ENCODE results near the gene ABCG1. TPM values are rescaled to one million over a fixed set of nuclear protein-coding genes. Genes with fewer than 3 reads are reported as not detected.
A peak's percentile ranks its signal among the peaks of the same experiment; 100 is the strongest.

ABCG1 gene
- total RNA-seq, 1 donor from 2014 or later = 39.5 TPM

GRCh38 chr21:42301371-42302075 is 82.6 kb downstream of the ABCG1 start:
- intact Hi-C loops (cut with DNase I) = no loop called here
- peak overlapping the region in 1 of 2 donors; percentile 49 for H3K27ac ChIP-seq
- no peaks in the 10 kb centered on the region for H3K36me3 ChIP-seq
- DNase-seq (ENCODE audit: low spot score in 2 of 2) = no peak
- TF ChIP-seq CTCF (IDR thresholded peaks at IDR 0.05) = no peak
- no peaks in the 10 kb centered on the region for H3K27me3 ChIP-seq
- H3K9me3 ChIP-seq = no peaks in the 10 kb centered on the region
- no peaks in the 10 kb centered on the region for H3K4me1 ChIP-seq
- no peak overlapping the region for H3K4me3 ChIP-seq

- Histone ChIP-seq H3K4me1 (no peaks in the 10 kb centered on the region), H3K27ac (peak overlapping the region in 1 of 2 donors; percentile 45)
- intact Hi-C loops (cut with DNase I) = no loop called here
Measured at GRCh38 chr21:42302076-42302650, 83.2 kb downstream of the ABCG1 start.

GRCh38 chr21:42302794-42303193 is 83.9 kb downstream of the ABCG1 start:
- H3K36me3 ChIP-seq = no peaks in the 10 kb centered on the region
- H3K4me3 ChIP-seq = no peak overlapping the region
- no peak for TF ChIP-seq CTCF (IDR thresholded peaks at IDR 0.05)
- H3K4me1 ChIP-seq = no peaks in the 10 kb centered on the region
- no peak for DNase-seq (ENCODE audit: low spot score in 2 of 2)
- H3K27ac ChIP-seq = no peak overlapping the region
- intact Hi-C loops (cut with DNase I) = no loop called here
- H3K9me3 ChIP-seq = no peaks in the 10 kb centered on the region
- no peaks in the 10 kb centered on the region for H3K27me3 ChIP-seq

More at GRCh38 chr21:42302076-42302650, 83.2 kb downstream of the ABCG1 start:
- Histone ChIP-seq H3K4me3 (no peak overlapping the region), H3K36me3 (no peaks in the 10 kb centered on the region), H3K9me3 (no peaks in the 10 kb centered on the region), H3K27me3 (no peaks in the 10 kb centered on the region)
- no peak for TF ChIP-seq CTCF (IDR thresholded peaks at IDR 0.05)
- DNase-seq (ENCODE audit: low spot score in 2 of 2) = no peak

- no peaks in the 10 kb centered on the region for H3K4me1 ChIP-seq
- no peaks in the 10 kb centered on the region for H3K9me3 ChIP-seq
- H3K4me3 ChIP-seq = no peak overlapping the region
- H3K36me3 ChIP-seq = no peaks in the 10 kb centered on the region
- no peak for DNase-seq (ENCODE audit: low spot score in 2 of 2)
- no peaks in the 10 kb centered on the region for H3K27me3 ChIP-seq
- intact Hi-C loops (cut with DNase I) = no loop called here
- H3K27ac ChIP-seq = no peak overlapping the region
- no peak for TF ChIP-seq CTCF (IDR thresholded peaks at IDR 0.05)
Measured at GRCh38 chr21:42303443-42303842, 84.5 kb downstream of the ABCG1 start.

- Histone ChIP-seq H3K9me3 (no peaks in the 10 kb centered on the region), H3K4me1 (no peaks in the 10 kb centered on the region), H3K27ac (no peak overlapping the region), H3K36me3 (no peaks in the 10 kb centered on the region), H3K27me3 (no peaks in the 10 kb centered on the region), H3K4me3 (no peak overlapping the region)
- DNase-seq (ENCODE audit: low spot score in 2 of 2) = no peak
- intact Hi-C loops (cut with DNase I) = no loop called here
- no peak for TF ChIP-seq CTCF (IDR thresholded peaks at IDR 0.05)
Measured at GRCh38 chr21:42304556-42305454, 85.9 kb downstream of the ABCG1 start.
